Fibroblast of the aortic adventitia (primary cell): ENCODE data around the gene SPACA7. TPM values are rescaled to one million over a fixed set of nuclear protein-coding genes. Genes with fewer than 3 reads are reported as not detected.
A peak's percentile ranks its signal among the peaks of the same experiment; 100 is the strongest.

Experiments used
- DNase-seq: peaks from one replicate; pipeline ENCODE4 v3.0.0-alpha.2; 2010; ENCODE audit warnings: low read depth
- H3K4me3 ChIP-seq: 2 replicates; pipeline ENCODE4 v1.5.1; 2011; ENCODE audit warnings: low read depth, mild to moderate bottlenecking, control low read depth, low read length, moderate library complexity
- total RNA-seq: library from RNA; depleted of rRNA; stranded (reverse); fragments of >200 nt; gene quantifications from 2 replicates; pipeline ENCODE4 v1.2.3, GENCODE V29; 2012; ENCODE audit warnings: low replicate concordance
- TF ChIP-seq, protein P1 (sequence below): IDR thresholded peaks from 2 replicates; pipeline ENCODE4 v1.5.1; 2011; ENCODE audit warnings: mild to moderate bottlenecking, low read length, control low read depth, inconsistent platforms; ENCODE audit not compliant: insufficient read depth

The SPACA7 gene
- total RNA-seq, 1 donor, result not detected

DNA sequence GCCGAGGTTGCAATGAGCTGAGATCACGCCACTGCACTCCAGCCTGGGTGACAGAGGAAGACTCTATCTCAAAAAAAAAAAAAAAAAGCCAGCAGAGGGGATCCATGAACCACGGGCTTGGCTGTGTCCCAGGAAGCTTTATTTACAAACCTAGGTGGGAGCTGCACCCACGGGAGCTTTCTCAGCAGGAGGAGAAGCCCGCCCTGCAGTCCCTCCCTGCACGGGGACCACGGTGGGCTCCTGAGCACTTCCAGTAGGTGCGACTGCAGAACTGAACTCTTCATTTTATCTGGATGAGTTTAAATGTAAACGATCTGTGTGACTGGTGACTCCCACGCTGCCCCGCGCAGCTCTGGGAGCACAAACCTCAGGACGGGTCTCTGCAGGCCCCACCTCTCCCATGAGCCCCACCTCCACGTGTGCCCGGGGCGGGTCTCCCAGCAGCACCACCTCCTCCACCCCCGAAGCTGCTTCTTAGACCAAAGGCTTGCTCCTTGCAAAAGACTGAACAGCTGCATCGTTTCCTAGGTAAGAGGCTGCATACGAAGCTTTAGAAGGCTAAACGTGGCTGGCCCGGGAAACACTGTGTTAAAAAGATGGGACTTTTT lies 66.4 kb downstream of the SPACA7 start:
- H3K4me3 ChIP-seq, result no peak overlapping the region
- TF ChIP-seq, protein P1, sequence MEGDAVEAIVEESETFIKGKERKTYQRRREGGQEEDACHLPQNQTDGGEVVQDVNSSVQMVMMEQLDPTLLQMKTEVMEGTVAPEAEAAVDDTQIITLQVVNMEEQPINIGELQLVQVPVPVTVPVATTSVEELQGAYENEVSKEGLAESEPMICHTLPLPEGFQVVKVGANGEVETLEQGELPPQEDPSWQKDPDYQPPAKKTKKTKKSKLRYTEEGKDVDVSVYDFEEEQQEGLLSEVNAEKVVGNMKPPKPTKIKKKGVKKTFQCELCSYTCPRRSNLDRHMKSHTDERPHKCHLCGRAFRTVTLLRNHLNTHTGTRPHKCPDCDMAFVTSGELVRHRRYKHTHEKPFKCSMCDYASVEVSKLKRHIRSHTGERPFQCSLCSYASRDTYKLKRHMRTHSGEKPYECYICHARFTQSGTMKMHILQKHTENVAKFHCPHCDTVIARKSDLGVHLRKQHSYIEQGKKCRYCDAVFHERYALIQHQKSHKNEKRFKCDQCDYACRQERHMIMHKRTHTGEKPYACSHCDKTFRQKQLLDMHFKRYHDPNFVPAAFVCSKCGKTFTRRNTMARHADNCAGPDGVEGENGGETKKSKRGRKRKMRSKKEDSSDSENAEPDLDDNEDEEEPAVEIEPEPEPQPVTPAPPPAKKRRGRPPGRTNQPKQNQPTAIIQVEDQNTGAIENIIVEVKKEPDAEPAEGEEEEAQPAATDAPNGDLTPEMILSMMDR, result no peak
- DNase-seq, result no peak

DNA sequence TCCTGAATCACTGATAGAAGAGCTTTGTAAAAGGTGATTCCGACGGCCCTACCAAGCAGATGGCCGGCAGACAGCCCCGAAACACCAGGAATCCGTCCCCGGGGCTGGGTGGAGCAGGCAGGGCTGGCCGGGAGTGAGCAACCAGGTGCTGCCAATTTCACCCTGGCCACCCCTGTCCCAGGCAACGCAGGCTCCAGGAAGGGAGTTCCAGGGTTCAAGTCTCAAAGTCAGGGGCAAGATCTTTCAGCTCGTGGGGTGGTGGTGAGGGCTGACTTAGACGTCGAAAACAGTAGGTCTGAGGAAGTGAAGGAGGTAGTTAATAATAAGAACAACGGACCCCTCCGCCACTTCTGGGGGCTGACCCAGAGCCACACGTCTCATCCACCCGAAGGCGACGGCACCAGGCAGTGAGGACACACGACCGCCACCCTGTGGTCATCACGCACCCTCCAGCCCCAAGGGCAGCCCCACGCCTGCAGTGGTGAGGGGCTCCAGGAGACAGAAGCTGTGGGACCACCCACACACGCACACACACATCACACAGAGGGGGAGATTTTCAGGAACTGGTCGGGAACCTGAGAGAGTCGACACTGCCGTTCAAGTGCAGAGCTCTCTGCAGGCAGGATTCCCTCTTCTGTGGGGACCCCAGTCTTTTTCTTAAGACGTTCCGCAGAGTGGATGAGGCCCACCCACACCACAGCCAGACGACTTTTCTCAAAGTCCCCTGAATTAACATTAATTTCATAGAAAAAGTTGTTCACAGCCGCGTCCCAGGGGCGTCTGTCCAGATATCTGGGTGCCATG lies 67.2 kb downstream of the SPACA7 start:
- TF ChIP-seq, protein P1, result peak; percentile 44
- DNase-seq, result no peak
- H3K4me3 ChIP-seq, result no peak overlapping the region

DNA sequence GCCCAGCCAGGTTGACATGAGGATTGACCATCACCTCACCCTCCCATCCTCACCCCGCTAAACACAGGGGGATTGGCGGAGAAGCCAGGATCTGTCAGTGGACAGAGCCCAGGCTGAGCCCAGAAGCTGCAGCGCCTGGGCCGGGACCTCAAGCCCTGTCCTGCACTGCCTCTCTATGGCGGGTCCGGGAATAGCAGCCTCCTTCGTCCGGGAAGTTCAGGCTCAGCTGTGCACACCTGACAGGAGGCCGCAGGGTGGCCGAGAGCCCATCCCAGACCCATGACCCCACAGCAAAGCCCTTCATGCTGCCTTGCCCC lies 67.8 kb downstream of the SPACA7 start:
- TF ChIP-seq, protein P1, result peak; percentile 83
- DNase-seq, result peak; percentile 42
- no peak overlapping the region for H3K4me3 ChIP-seq

DNA sequence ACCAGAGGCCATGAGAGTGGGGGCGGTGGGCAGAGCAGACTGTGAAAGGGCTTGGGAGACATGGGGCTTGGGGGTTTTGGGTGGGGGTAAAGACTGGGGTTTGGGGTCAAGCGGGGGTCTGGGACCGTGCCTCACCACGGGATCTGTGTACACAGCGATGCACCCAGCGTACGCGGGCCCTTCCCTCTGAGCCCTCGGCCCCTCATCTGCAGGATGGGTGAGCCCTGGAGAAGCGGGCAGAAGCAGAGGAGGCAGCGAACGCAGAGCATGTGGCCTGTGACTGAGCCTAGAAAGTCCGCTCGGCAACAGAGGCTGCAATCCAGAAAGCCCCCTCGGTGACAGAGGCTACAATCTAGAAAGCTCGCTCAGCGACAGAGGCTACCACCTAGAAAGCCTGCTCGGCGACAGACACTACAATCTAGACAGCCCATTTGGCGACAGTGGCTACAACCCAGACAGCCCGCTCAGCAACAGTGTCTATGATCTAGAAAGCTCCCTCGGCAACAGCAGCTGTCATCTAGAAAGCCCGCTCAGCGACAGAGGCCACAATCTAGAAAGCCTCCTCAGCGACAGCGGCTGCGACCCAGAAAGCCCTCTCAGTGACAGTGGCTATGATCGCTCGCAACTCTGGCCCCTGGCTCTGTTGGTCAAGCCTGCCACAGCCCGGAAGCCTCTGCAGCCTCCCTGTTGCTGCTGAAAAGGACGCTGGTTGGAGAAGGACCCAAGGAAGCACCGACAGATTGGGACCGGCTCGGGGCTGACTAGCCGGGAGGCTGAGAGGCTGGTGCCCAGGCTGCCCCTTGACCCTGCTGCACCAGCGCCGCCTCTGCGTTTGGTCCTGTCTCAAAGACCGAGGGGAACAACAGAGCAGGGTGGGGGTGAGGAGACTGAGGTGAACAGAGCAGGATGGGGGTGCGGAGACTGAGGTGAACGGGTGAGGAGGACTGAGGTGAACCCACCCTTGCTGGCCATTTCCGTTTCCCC lies 68.6 kb downstream of the SPACA7 start:
- TF ChIP-seq, protein P1, result no peak
- H3K4me3 ChIP-seq, result no peak overlapping the region
- DNase-seq, result no peak

DNA sequence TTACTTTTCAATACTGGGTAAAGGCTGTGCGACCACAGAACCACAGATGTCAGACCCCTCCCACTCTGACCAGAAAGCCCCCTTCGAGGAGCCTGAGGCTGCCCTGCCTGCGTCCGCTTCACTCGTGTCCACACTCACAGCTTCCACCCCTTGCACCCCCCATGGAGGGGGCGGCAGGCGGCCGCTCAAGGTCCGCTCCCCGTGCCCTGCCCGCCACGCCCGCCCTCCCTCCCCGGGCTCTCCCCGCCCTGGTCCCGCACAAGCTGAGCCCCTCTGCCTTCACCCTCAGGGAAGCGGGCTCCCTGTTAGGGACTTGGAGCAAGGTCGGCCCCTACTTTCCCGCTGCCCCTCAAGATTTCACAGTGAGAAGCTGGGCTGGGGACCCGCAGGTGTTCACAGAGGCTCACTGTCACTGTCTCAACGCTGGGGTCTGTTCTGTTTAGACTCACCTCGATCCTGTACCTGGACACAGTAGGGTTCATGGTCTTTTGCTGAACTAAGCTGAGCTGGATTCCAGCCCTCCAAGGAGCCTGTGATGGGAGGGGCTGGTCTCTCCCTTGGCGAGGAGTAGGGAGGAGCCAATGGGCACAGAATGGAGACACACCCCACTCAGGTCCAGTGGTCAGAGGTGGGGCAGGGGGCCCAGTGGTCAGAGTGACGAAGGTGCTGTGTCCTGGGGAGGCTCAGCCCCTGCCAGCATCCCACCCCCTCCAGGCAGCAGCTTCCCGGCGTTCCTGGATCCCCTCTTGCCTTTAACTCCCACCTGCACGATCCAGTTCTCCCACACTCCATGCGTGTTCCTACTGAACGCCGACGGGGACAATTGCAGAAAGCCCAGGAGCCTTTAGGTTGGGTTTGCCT lies 69.5 kb downstream of the SPACA7 start:
- no peak overlapping the region for H3K4me3 ChIP-seq
- DNase-seq, result no peak
- TF ChIP-seq, protein P1, result no peak

DNA sequence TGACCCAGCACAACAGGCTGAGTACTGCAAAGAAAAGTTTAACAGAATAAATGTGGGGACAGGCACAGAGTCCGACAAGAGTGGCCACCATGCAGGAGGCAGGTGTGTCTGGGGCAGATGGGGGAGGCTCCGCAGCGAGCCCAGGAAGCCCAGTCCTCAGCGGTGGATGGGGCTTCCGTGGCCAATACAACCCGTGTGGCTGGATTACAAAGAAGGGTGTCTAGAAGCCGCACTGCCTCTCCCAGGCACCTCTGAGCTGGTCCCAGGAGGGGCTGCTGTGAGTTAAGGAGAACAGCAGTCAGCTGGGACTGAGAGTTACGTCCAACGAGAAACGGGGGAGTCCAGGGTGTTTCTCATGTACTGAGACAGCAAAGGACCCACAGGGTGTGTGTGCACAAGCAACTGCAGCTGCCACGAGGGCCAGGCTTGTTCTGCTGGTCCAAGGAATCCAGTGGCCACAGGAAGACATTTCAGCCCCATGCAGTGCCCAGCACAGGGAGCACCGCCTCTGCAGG lies 70.2 kb downstream of the SPACA7 start:
- TF ChIP-seq, protein P1, result no peak
- no peak overlapping the region for H3K4me3 ChIP-seq
- no peak for DNase-seq
